GM18498 (cell line): ENCODE data around the gene SDHB.
A peak's percentile ranks its signal among the peaks of the same experiment; 100 is the strongest.

Experiments used
- ATAC-seq: cut with Tn5 transposase; IDR thresholded peaks from one replicate; pipeline ENCODE4 v1.9.1; 2021; ENCODE audit warnings: mild to moderate bottlenecking, moderate library complexity; ENCODE audit not compliant: unreplicated experiment

The SDHB gene

GRCh38 chr1:17053685-17054410, at the start of gene SDHB:
Gene SDHB, minus strand, starts transcription at chr1:17054032. Its CDS starts 13 bp downstream, at chr1:17054019.
- peak; percentile 99 for ATAC-seq

GRCh38 chr1:17102232-17102631, 48.4 kb upstream of the SDHB start:
- no peak for ATAC-seq

GRCh38 chr1:17101261-17101660, 47.4 kb upstream of the SDHB start:
- no peak for ATAC-seq

- peak; percentile 40 for ATAC-seq
Observed at GRCh38 chr1:17099616-17100340, 45.9 kb upstream of the SDHB start.

GRCh38 chr1:17098446-17099317, 44.9 kb upstream of the SDHB start:
- ATAC-seq, result no peak

- no peak for ATAC-seq
Observed at GRCh38 chr1:17097787-17098186, 44.0 kb upstream of the SDHB start.

- ATAC-seq, result no peak
Observed at GRCh38 chr1:17097147-17097546, 43.3 kb upstream of the SDHB start.

GRCh38 chr1:17096584-17096983, 42.8 kb upstream of the SDHB start:
- ATAC-seq, result no peak

- no peak for ATAC-seq
Observed at GRCh38 chr1:17095141-17095540, 41.3 kb upstream of the SDHB start.

GRCh38 chr1:17094664-17095063, 40.8 kb upstream of the SDHB start:
- no peak for ATAC-seq

- no peak for ATAC-seq
Observed at GRCh38 chr1:17093822-17094393, 40.1 kb upstream of the SDHB start.

GRCh38 chr1:17091252-17091651, 37.4 kb upstream of the SDHB start:
- ATAC-seq, result no peak

GRCh38 chr1:17089506-17089905, 35.7 kb upstream of the SDHB start:
- no peak for ATAC-seq

- no peak for ATAC-seq
Observed at GRCh38 chr1:17086751-17087150, 32.9 kb upstream of the SDHB start.

GRCh38 chr1:17084787-17085186, 31.0 kb upstream of the SDHB start:
- no peak for ATAC-seq

GRCh38 chr1:17082761-17083160, 28.9 kb upstream of the SDHB start:
- no peak for ATAC-seq

GRCh38 chr1:17081439-17081838, 27.6 kb upstream of the SDHB start:
- ATAC-seq, result no peak

GRCh38 chr1:17080880-17081279, 27.0 kb upstream of the SDHB start:
- ATAC-seq, result no peak

- no peak for ATAC-seq
Observed at GRCh38 chr1:17080085-17080759, 26.4 kb upstream of the SDHB start.

GRCh38 chr1:17078991-17079868, 25.4 kb upstream of the SDHB start:
- ATAC-seq, result no peak
